GM21515 (cell line): ENCODE data around the gene HECTD1.
"Not testable (repeated sequence)": the region's sequence is repeated elsewhere in the genome, so short reads cannot be mapped to it uniquely, and the experiment has no call there.

Source experiments
- ATAC-seq: cut with Tn5 transposase; IDR thresholded peaks from one replicate; pipeline ENCODE4 v1.9.1; 2021; ENCODE audit not compliant: unreplicated experiment

Gene HECTD1

GRCh38 chr14:31196839-31197492, 10.6 kb downstream of the HECTD1 start:
- ATAC-seq, result no peak

- no peak for ATAC-seq
These were observed 12.9 kb downstream of the HECTD1 start for GRCh38 chr14:31194661-31195060.

GRCh38 chr14:31194095-31194494, 13.5 kb downstream of the HECTD1 start:
- no peak for ATAC-seq

DNA sequence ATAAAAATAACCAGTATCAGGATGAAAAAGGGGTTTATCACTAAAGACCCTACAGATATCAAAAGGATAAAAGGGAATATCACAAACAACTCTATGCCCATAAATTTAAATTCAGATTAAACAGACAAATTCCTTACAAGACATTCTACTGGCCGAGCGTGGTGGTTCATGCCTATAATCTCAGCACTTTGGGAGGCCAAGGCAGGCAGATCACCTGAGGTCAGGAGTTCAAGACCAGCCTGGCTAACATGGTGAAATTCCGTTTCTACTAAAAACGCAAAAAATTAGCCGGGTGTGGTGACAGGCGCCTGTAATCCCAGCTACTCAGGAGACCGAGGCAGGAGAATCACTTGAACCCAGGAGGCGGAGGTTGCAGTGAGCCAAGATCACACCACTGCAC, 15.0 kb downstream of the HECTD1 start:
- ATAC-seq, result not testable (repeated sequence)

- ATAC-seq, result no peak
These were observed 16.8 kb downstream of the HECTD1 start for GRCh38 chr14:31190717-31191263.

- ATAC-seq, result no peak
These were observed 17.4 kb downstream of the HECTD1 start for GRCh38 chr14:31190219-31190603.

DNA sequence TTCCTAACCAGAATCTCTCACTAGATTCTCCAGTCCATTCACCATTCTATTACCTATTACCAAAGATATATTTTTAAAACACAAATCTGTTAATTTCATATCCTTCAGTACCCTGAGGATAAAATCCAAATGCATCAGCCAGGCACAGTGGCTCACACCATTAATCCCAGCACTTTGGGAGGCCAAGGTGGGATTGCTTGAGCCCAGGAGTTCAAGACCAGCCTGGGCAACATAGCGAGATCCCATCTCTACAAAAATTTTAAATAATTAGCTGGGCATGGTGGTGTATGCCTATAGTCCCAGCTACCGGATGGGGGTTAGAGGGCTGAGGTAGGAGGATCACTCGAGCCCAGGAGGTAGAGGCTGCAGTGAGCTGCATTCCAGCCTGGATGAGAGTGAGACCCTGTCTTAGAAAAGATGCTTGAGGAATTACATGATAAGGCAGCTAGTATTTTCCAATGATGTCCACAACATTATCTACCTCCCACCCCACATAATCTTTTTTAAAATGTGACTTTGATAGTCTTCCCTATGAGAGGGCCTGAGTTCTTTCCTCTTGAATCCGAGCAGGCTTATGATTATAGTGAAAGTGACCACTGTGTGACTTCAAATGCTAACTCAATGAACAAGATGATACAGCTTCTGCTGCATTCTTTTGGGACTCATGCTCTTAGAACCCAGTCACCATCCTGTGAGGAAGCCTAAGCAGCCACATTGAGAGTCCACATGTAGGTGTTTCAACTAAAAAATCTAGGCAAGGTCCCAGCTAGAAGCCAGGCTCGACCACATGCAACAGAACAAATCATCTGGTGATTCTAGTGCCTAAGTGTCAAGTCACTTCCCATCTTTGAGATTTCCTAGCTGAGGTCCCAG, 18.0 kb downstream of the HECTD1 start:
- ATAC-seq, result no peak

DNA sequence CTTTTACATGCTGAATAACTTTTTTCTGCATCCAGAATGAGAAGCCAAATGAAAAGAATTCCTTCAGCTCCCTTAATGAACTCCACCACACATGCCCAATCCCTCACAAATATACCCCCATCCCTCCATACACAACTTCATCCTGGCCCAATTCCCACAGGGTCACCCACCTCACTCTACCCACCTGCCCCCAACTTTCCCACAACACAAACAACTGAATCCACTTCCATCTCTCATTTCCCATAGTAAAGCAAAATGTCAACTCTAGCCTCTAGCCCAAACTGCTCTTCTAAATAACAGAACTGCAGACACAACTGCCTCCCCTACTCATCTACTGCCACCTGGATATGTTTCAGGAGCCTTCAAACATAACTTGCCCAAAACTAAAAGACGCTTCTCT, 18.8 kb downstream of the HECTD1 start:
- ATAC-seq, result no peak

DNA sequence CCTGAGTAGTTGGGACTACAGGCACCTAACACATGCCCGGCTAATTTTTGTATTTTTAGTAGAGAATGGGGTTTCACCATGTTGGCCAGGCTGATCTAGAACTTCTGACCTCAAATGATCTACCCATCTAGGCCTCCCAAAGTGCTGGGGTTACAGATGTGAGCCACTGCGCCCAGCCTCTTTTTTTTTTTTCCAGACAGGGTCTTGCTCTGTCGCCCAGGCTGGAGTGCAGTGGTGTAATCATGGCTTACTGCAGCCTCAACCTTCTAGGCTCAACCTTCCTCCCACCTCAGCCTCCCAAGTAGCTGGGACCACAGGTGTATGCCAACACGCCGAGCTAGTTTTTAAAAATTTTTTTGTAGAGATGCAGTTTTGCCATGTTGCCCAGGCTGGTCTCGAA, 25.6 kb downstream of the HECTD1 start:
- not testable (repeated sequence) for ATAC-seq

DNA sequence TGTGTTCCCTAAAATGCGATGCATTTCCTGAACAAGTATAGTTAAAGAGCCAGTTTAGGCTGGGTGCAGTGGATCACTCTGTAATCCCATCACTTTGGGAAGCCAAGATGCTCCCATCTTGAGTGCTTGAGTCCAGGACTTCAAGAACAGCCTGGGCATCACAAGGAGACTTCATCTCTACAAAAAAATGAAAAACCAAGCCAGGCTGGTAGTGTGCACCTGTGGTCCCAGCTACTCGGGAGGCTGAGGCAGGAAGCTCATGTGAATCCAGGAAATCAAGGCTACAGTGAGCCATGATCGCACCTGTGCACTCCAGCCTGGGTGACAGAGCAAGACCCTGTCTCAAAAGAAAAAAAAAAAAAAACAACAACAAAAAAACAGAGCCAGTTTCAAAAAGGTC, 26.3 kb downstream of the HECTD1 start:
- no peak for ATAC-seq

GRCh38 chr14:31180299-31181051, 27.1 kb downstream of the HECTD1 start:
- ATAC-seq, result no peak

- no peak for ATAC-seq
These were observed 33.2 kb downstream of the HECTD1 start for GRCh38 chr14:31174433-31174832.

GRCh38 chr14:31173120-31173837, 34.3 kb downstream of the HECTD1 start:
- ATAC-seq, result no peak

DNA sequence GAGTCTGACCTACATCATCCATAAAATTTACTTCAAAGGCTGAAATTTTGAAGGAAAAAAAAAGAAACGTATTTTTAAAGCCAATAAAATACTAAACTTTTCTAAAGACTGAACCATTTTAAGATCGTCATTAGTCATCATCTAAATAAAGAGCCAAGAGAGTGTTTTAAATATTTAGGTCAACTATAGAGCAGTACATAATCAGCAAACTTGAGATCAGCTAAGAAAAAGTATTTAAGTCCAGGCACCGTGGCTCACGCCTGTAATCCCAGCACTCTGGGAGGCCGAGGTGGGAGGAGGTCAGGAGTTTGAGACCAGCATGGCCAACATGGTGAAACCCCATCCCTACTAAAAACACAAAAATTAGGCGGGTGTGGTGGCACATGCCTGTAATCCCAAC, 35.5 kb downstream of the HECTD1 start:
- ATAC-seq, result no peak

DNA sequence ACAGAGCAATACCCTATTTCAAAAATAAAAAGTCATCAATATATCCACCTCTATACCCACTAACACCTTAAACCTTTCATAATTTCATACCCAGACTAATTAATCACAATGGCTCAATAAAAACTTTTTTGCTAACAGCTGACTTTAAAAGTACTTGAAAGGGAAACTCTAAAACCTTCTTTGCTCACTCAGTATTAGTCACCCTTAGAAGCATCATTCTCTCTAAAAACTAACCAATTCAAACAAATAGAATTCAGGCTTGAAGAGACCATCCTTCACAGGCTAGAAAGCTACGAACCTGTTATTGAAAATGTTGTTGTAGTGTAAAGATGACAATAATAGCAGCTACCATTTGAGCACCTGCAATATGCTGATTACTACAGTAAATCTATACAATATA, 37.2 kb downstream of the HECTD1 start:
- ATAC-seq, result no peak

GRCh38 chr14:31169877-31170276, 37.7 kb downstream of the HECTD1 start:
- no peak for ATAC-seq

- ATAC-seq, result no peak
These were observed 40.6 kb downstream of the HECTD1 start for GRCh38 chr14:31167032-31167431.

DNA sequence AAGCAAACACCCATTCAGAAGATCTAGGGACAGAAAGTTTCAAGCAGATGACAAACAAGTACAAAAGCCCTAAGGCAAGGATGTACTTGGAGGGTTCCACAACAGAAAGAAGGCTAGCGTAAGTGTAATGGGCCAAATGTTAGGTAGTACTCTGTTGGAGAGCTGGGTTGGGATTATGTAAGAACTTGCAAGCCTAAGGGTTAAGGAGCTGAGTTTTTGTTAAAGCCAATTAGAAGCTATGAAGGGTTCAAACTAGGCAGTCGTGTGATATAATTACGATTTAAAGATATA, 41.4 kb downstream of the HECTD1 start:
- ATAC-seq, result no peak

GRCh38 chr14:31164115-31164514, 43.5 kb downstream of the HECTD1 start:
- ATAC-seq, result no peak

DNA sequence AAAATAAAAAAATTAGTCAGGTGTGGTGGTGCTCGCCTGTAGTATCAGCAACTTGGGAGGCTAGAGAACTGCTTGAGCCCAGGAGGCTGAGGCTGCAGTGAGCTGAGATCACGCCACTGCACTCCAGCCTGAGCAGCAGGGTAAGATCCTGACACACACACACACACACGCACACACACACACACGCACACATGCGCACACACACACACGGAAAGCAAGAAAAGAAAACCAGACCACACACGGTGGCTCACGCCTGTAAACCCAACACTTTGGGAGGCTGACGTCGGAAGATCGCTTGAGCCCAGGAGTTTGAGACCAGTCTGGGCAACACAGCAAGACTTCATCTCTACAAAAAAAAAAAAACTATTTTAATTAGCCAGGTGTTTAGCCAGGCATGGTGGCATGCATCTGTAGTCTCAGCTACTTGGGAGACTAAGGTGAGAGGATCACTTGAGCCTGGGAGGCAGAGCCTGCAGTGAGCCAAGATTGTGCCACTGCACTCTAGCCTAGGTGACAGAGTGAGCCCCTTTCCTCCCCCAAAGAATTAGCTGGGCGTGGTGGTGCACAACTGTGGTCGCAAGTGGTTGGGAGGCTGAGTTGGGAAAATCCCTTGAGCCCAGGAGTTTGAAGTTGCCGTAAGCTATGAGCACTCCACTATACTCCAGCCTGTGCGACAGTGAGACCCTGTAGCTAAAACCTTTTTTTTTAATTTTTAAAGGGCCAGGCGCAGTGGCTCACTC, 44.5 kb downstream of the HECTD1 start:
- ATAC-seq, result no peak
